Upper lobe of left lung (tissue), 6 donors: ENCODE measurements around the gene KRTAP5-6. TPM values are rescaled to one million over a fixed set of nuclear protein-coding genes. Genes with fewer than 3 reads are reported as not detected.

ENCODE experiments used
- ATAC-seq, 2 donors: fragments of 200-7000 bp; cut with Tn5 transposase; one replicate each; pipeline ENCODE4 v1.9.1; 2022; ENCODE audit warnings: mild to moderate bottlenecking in 2 of 2, moderate library complexity in 2 of 2; ENCODE audit not compliant: low FRiP score in 2 of 2
- DNase-seq, 2 donors: peaks; one replicate each; pipeline ENCODE4 v3.0.0-alpha.2; 2019 to 2020
- H3K27ac ChIP-seq, 4 donors: fragments of 200-600 bp; sonication (generic); one replicate each; pipeline ENCODE4 v1.5.1; 2016 to 2019
- H3K27me3 ChIP-seq, 4 donors: fragments of 200-600 bp; sonication (generic); one replicate each; pipeline ENCODE4 v1.5.1; 2017 to 2019
- H3K36me3 ChIP-seq, 4 donors: fragments of 200-600 bp; sonication (generic); one replicate each; pipeline ENCODE4 v1.5.1; 2016 to 2019
- H3K4me1 ChIP-seq, 4 donors: fragments of 200-600 bp; sonication (generic); one replicate each; pipeline ENCODE4 v1.5.1; 2018 to 2019
- H3K4me3 ChIP-seq, 4 donors: fragments of 200-600 bp; sonication (generic); one replicate each; pipeline ENCODE4 v1.5.1; 2017 to 2019; ENCODE audit warnings: mild to moderate bottlenecking in 2 of 4, moderate library complexity in 1 of 4
- H3K9me3 ChIP-seq, 4 donors: fragments of 200-600 bp; sonication (generic); one replicate each; pipeline ENCODE4 v1.5.1; 2018 to 2019
- CTCF ChIP-seq, 6 experiments: fragments of 450-650 bp in 4 of 6; fragments of 200-600 bp in 2 of 6; sonication (generic) in 2 of 6; IDR thresholded peaks; one replicate each; pipeline ENCODE4 v1.5.1; 2016 to 2019; ENCODE audit warnings: antibody characterized with exemption in 6 of 6
- EP300 ChIP-seq, 4 donors: sonication (generic); formaldehyde crosslinking; IDR thresholded peaks; one replicate each; pipeline ENCODE4 v1.5.1; 2017; ENCODE audit warnings: antibody characterized with exemption in 4 of 4, control low read depth in 2 of 4
- POLR2A ChIP-seq, 4 donors: fragments of 450-650 bp; IDR thresholded peaks; one replicate each; pipeline ENCODE4 v1.5.1; 2016 to 2017; ENCODE audit warnings: antibody characterized with exemption in 4 of 4, mild to moderate bottlenecking in 2 of 4
- POLR2AphosphoS5 ChIP-seq, 2 donors: sonication (generic); formaldehyde crosslinking; IDR thresholded peaks; one replicate each; pipeline ENCODE4 v1.5.1; 2017; ENCODE audit warnings: antibody characterized with exemption in 2 of 2
- WGBS, 2 donors: methylation state at CpG; one replicate each; pipeline ENCODE4 v1.1.5; 2017 to 2018; 5-methylcytosine and 5-hydroxymethylcytosine counted together
- total RNA-seq, 6 donors: library from RNA; depleted of rRNA in 4 of 6; stranded (reverse); fragments of >200 nt in 4 of 6; gene quantifications; one replicate each; pipeline versions ENCODE4 v1.1.0 to v1.2.1, GENCODE V29; 2016 to 2021
- donor health status: DM: no; HTN: no; CAD: no; lungs with moderate emphysema.
- donor health status: DM: no; HTN: yes; CAD: no; lungs with severe emphysema.

Gene KRTAP5-6
- total RNA-seq, 6 donors from 2014 or later = not detected

- Histone ChIP-seq H3K27me3 (no peaks in the 10 kb centered on the region), H3K27ac (no peak overlapping the region), H3K4me1 (peaks cover 5 to 16% (median 13%) of the 10 kb centered on the region in 4 donors), H3K4me3 (peak overlapping the region in 3 of 4 donors; percentile 7 to 46 (median 31)), H3K9me3 (no peaks in the 10 kb centered on the region), H3K36me3 (no peaks in the 10 kb centered on the region)
- 3 to 18% methylated on average over 13 to 35 of the region's 37 CpGs for WGBS, 2 donors
- TF ChIP-seq CTCF (IDR thresholded peaks at IDR 0.05) = peak; percentile 78 to 92 (median 90)
- no peak for TF ChIP-seq EP300 (IDR thresholded peaks at IDR 0.05)
- DNase-seq = peak; percentile 79 to 97
- ATAC-seq = peak; percentile 81 to 90
These were observed 3.5 kb upstream of the KRTAP5-6 start for GRCh38 chr11:1693327-1694063.

GRCh38 chr11:1694064-1694845 lies 2.7 kb upstream of the KRTAP5-6 start:
- WGBS, 2 donors = 50 to 55% methylated on average over 39 to 43 of the region's 45 CpGs
- H3K36me3 ChIP-seq = no peaks in the 10 kb centered on the region
- no peak overlapping the region for H3K27ac ChIP-seq
- peak; percentile 85 to 95 for DNase-seq
- H3K9me3 ChIP-seq = no peaks in the 10 kb centered on the region
- TF ChIP-seq CTCF (IDR thresholded peaks at IDR 0.05) (peak; percentile 79 to 97 (median 95)), POLR2AphosphoS5 (IDR thresholded peaks at IDR 0.05) (no peak)
- H3K4me1 ChIP-seq = peaks cover 5 to 16% (median 13%) of the 10 kb centered on the region in 4 donors
- peak; percentile 93 to 97 for ATAC-seq
- peak overlapping the region in 2 of 4 donors; percentile 31 to 46 for H3K4me3 ChIP-seq
- H3K27me3 ChIP-seq = no peaks in the 10 kb centered on the region

GRCh38 chr11:1694846-1695547 lies 2.0 kb upstream of the KRTAP5-6 start:
- ATAC-seq (no peak), DNase-seq (no peak)
- WGBS, 2 donors = 88 to 90% methylated on average over 12 to 15 of the region's 15 CpGs
- H3K9me3 ChIP-seq = no peaks in the 10 kb centered on the region
- no peaks in the 10 kb centered on the region for H3K27me3 ChIP-seq
- no peak overlapping the region for H3K4me3 ChIP-seq
- H3K4me1 ChIP-seq = peaks cover 5 to 16% (median 13%) of the 10 kb centered on the region in 4 donors
- H3K36me3 ChIP-seq = no peaks in the 10 kb centered on the region
- no peak for TF ChIP-seq POLR2AphosphoS5 (IDR thresholded peaks at IDR 0.05)
- H3K27ac ChIP-seq = no peak overlapping the region

- no peaks in the 10 kb centered on the region for H3K27me3 ChIP-seq
- no peaks in the 10 kb centered on the region for H3K36me3 ChIP-seq
- no peaks in the 10 kb centered on the region for H3K9me3 ChIP-seq
- H3K4me3 ChIP-seq = no peak overlapping the region
- H3K27ac ChIP-seq = no peak overlapping the region
- TF ChIP-seq POLR2A (IDR thresholded peaks at IDR 0.05) (no peak), EP300 (IDR thresholded peaks at IDR 0.05) (no peak), POLR2AphosphoS5 (IDR thresholded peaks at IDR 0.05) (no peak), CTCF (IDR thresholded peaks at IDR 0.05) (no peak)
- ATAC-seq (no peak), DNase-seq (no peak)
- WGBS, 2 donors = 81 to 89% methylated on average over 2 to 3 of the region's 3 CpGs
- peaks cover 5 to 16% (median 13%) of the 10 kb centered on the region in 4 donors for H3K4me1 ChIP-seq
These were observed 1.4 kb upstream of the KRTAP5-6 start for GRCh38 chr11:1695548-1696108.

- H3K27me3 ChIP-seq = no peaks in the 10 kb centered on the region
- 81% methylated on average over 5 of the region's 5 CpGs; no CpG with 5 or more reads in 1 of the 2 donors for WGBS, 2 donors
- H3K9me3 ChIP-seq = no peaks in the 10 kb centered on the region
- no peaks in the 10 kb centered on the region for H3K36me3 ChIP-seq
- no peak for TF ChIP-seq EP300 (IDR thresholded peaks at IDR 0.05)
- no peak for TF ChIP-seq POLR2A (IDR thresholded peaks at IDR 0.05)
- no peak for TF ChIP-seq POLR2AphosphoS5 (IDR thresholded peaks at IDR 0.05)
- TF ChIP-seq CTCF (IDR thresholded peaks at IDR 0.05) = no peak
- H3K4me3 ChIP-seq = no peak overlapping the region
- no peak overlapping the region for H3K27ac ChIP-seq
- no peak for ATAC-seq
- no peak for DNase-seq
- no peaks in the 10 kb centered on the region for H3K4me1 ChIP-seq
These were observed 2.8 kb downstream of the KRTAP5-6 start for GRCh38 chr11:1699771-1700170.
